Fibroblast of lung (primary cell): ENCODE data around the gene LNX2. TPM values are rescaled to one million over a fixed set of nuclear protein-coding genes. Genes with fewer than 3 reads are reported as not detected.

Experiments used
- DNase-seq, 2 donors: peaks; one replicate each; pipeline versions ENCODE4 v3.0.0 to v3.0.0-alpha.2; 2010; ENCODE audit warnings: low read depth in 2 of 2
- H2AFZ ChIP-seq: 2 replicates; pipeline ENCODE4 v1.5.1; 2012; ENCODE audit warnings: low read length, control low read depth, inconsistent platforms
- H3K27ac ChIP-seq: 2 replicates; pipeline ENCODE4 v1.5.1; 2011; ENCODE audit warnings: low read length, control low read depth; ENCODE audit not compliant: insufficient read depth
- H3K27me3 ChIP-seq: 2 replicates; pipeline ENCODE4 v1.5.1; 2011; ENCODE audit warnings: mild to moderate bottlenecking, low read length; ENCODE audit not compliant: control insufficient read depth, insufficient read depth
- H3K36me3 ChIP-seq: 2 replicates; pipeline ENCODE4 v1.5.1; 2011; ENCODE audit warnings: low read length; ENCODE audit not compliant: control insufficient read depth, insufficient read depth
- H3K4me1 ChIP-seq: 2 replicates; pipeline ENCODE4 v1.5.1; 2011; ENCODE audit warnings: low read length; ENCODE audit not compliant: control insufficient read depth, insufficient read depth; ENCODE audit errors: extremely low read depth
- H3K4me2 ChIP-seq: 2 replicates; pipeline ENCODE4 v1.5.1; 2011; ENCODE audit warnings: low read length, control low read depth; ENCODE audit not compliant: insufficient read depth; ENCODE audit errors: extremely low read depth
- H3K4me3 ChIP-seq, 4 experiments: fragments of 200-600 bp in 1 of 4; sonication (generic) in 1 of 4; replicated peaks in 1 of 4; 2 replicates each; pipeline ENCODE4 v1.5.1; 2011 to 2016; ENCODE audit warnings: low read length in 4 of 4, low read depth in 3 of 4, mild to moderate bottlenecking in 3 of 4, control low read depth in 2 of 4, inconsistent platforms in 1 of 4, mixed read lengths in 1 of 4; ENCODE audit not compliant: insufficient read depth in 1 of 4; ENCODE audit errors: control extremely low read depth in 1 of 4
- H3K79me2 ChIP-seq: 2 replicates; pipeline ENCODE4 v1.5.1; 2012; ENCODE audit warnings: mild to moderate bottlenecking, low read length, inconsistent platforms; ENCODE audit not compliant: control insufficient read depth, insufficient read depth
- H3K9ac ChIP-seq: 2 replicates; pipeline ENCODE4 v1.5.1; 2011; ENCODE audit warnings: mild to moderate bottlenecking, low read length, control low read depth; ENCODE audit not compliant: insufficient read depth
- H3K9me3 ChIP-seq: 2 replicates; pipeline ENCODE4 v1.5.1; 2012; ENCODE audit warnings: low read depth, low read length; ENCODE audit not compliant: control insufficient read depth, insufficient read depth
- H4K20me1 ChIP-seq: 2 replicates; pipeline ENCODE4 v1.5.1; 2011; ENCODE audit warnings: low read length; ENCODE audit not compliant: control insufficient read depth, insufficient read depth; ENCODE audit errors: extremely low read depth
- EZH2 ChIP-seq: IDR thresholded peaks from 2 replicates; pipeline ENCODE4 v1.5.1; 2012; ENCODE audit warnings: low read length, control low read depth, mild to moderate bottlenecking; ENCODE audit errors: missing control alignments
- polyA plus RNA-seq, 2 donors: library from polyadenylated mRNA; depleted of rRNA in 1 of 2; stranded (reverse) in 1 of 2; unstranded in 1 of 2; fragments of >200 nt; gene quantifications; 2 replicates each; pipeline ENCODE4 v1.2.1, GENCODE V29; 2011 to 2012; ENCODE audit warnings: missing spikeins in 1 of 2
- total RNA-seq: library from RNA; depleted of rRNA; stranded (reverse); fragments of >200 nt; gene quantifications from 2 replicates; pipeline ENCODE4 v1.2.1, GENCODE V29; 2014
- TF ChIP-seq, protein P1 (sequence below), 2 donors: IDR thresholded peaks in 1 of 2; conservative IDR thresholded peaks in 1 of 2; 1 replicate in 1 of 2; 2 replicates in 1 of 2; pipeline ENCODE4 v1.5.1; 2011 to 2012; ENCODE audit warnings: low read length in 2 of 2, control low read depth in 1 of 2, inconsistent platforms in 1 of 2, low read depth in 1 of 2, mild to moderate bottlenecking in 1 of 2

Gene LNX2
- total and polyA plus RNA-seq, 2 donors (not counting 1 experiment from before 2014, with no cell fraction given), result 6.0 to 7.6 TPM

GRCh38 chr13:27593267-27593666, 27.1 kb downstream of the LNX2 start:
- no peak overlapping the region for H3K9ac ChIP-seq
- no peak overlapping the region for H2AFZ ChIP-seq
- no peak for TF ChIP-seq EZH2
- TF ChIP-seq, protein P1, sequence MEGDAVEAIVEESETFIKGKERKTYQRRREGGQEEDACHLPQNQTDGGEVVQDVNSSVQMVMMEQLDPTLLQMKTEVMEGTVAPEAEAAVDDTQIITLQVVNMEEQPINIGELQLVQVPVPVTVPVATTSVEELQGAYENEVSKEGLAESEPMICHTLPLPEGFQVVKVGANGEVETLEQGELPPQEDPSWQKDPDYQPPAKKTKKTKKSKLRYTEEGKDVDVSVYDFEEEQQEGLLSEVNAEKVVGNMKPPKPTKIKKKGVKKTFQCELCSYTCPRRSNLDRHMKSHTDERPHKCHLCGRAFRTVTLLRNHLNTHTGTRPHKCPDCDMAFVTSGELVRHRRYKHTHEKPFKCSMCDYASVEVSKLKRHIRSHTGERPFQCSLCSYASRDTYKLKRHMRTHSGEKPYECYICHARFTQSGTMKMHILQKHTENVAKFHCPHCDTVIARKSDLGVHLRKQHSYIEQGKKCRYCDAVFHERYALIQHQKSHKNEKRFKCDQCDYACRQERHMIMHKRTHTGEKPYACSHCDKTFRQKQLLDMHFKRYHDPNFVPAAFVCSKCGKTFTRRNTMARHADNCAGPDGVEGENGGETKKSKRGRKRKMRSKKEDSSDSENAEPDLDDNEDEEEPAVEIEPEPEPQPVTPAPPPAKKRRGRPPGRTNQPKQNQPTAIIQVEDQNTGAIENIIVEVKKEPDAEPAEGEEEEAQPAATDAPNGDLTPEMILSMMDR (conservative IDR thresholded peaks at IDR 0.05 in 1 of 2, IDR thresholded peaks at IDR 0.05 in 1 of 2; ENCODE audit: low read depth in 1 of 2, low read length in 2 of 2), result no peak

DNA sequence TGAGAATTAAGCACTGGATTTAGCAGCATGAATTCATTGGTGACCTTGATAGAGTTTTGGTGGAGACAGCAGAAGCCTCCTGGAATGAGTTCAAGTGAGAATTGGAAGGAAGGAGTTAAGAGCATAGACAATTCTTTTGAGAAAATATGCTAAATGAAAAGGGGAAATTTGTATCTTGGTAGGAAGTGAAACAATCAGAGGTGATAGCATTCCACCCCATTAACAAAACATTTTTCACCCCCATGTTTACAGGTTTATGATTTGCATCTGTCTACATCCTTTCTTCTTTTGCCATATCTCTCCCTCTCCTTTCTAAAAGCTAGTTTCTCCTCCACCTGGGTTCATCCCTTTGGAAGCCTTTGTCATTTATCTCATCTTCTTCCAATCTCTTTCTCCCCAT, 27.5 kb downstream of the LNX2 start:
- no peaks in the 10 kb centered on the region for H3K36me3 ChIP-seq
- no peaks in the 10 kb centered on the region for H3K27me3 ChIP-seq
- H4K20me1 ChIP-seq, result no peaks in the 10 kb centered on the region
- no peak for DNase-seq
- H3K79me2 ChIP-seq, result no peaks in the 10 kb centered on the region
- no peak overlapping the region for H2AFZ ChIP-seq
- no peak overlapping the region for H3K4me2 ChIP-seq
- H3K9me3 ChIP-seq, result no peaks in the 10 kb centered on the region
- H3K4me1 ChIP-seq, result no peaks in the 10 kb centered on the region
- TF ChIP-seq, protein P1 (conservative IDR thresholded peaks at IDR 0.05 in 1 of 2, IDR thresholded peaks at IDR 0.05 in 1 of 2; ENCODE audit: low read depth in 1 of 2, low read length in 2 of 2), result no peak
- TF ChIP-seq EZH2, result no peak
- H3K4me3 ChIP-seq, result no peak overlapping the region
- no peak overlapping the region for H3K9ac ChIP-seq
- H3K27ac ChIP-seq, result no peak overlapping the region

More at GRCh38 chr13:27593267-27593666, 27.1 kb downstream of the LNX2 start:
- Histone ChIP-seq H3K4me1 (no peaks in the 10 kb centered on the region), H3K27ac (no peak overlapping the region), H3K27me3 (no peaks in the 10 kb centered on the region), H3K79me2 (no peaks in the 10 kb centered on the region), H3K4me2 (no peak overlapping the region), H3K36me3 (no peaks in the 10 kb centered on the region), H4K20me1 (no peaks in the 10 kb centered on the region), H3K4me3 (no peak overlapping the region), H3K9me3 (no peaks in the 10 kb centered on the region)
- no peak for DNase-seq

GRCh38 chr13:27588405-27588804, 31.9 kb downstream of the LNX2 start:
- no peaks in the 10 kb centered on the region for H3K36me3 ChIP-seq
- DNase-seq, result no peak
- no peak overlapping the region for H2AFZ ChIP-seq
- no peak overlapping the region for H3K27ac ChIP-seq
- H3K9me3 ChIP-seq, result no peaks in the 10 kb centered on the region
- TF ChIP-seq EZH2, result no peak
- TF ChIP-seq, protein P1 (conservative IDR thresholded peaks at IDR 0.05 in 1 of 2, IDR thresholded peaks at IDR 0.05 in 1 of 2; ENCODE audit: low read depth in 1 of 2, low read length in 2 of 2), result no peak
- no peak overlapping the region for H3K9ac ChIP-seq
- peaks cover 3% of the 10 kb centered on the region for H3K4me1 ChIP-seq
- no peaks in the 10 kb centered on the region for H3K27me3 ChIP-seq
- H3K4me2 ChIP-seq, result no peak overlapping the region
- no peaks in the 10 kb centered on the region for H3K79me2 ChIP-seq
- H4K20me1 ChIP-seq, result no peaks in the 10 kb centered on the region
- H3K4me3 ChIP-seq, result no peak overlapping the region
